B cell (primary cell): ENCODE measurements around the gene CLSTN2. TPM values are rescaled to one million over a fixed set of nuclear protein-coding genes. Genes with fewer than 3 reads are reported as not detected.

ENCODE experiments used
- ATAC-seq: fragments of 200-7000 bp; cut with Tn5 transposase; one replicate; pipeline ENCODE4 v1.10.0; 2021; ENCODE audit warnings: low read depth, mild to moderate bottlenecking, moderate number of reproducible peaks, moderate library complexity
- CTCF ChIA-PET: fragments of 350-600 bp; sonication (Branson Sonifier 250); formaldehyde crosslinking; loops from one replicate; lab custom pipeline; 2021; ENCODE audit warnings: antibody characterized with exemption, inconsistent platforms; lab: Charles Lee
- POLR2A ChIA-PET: fragments of 350-600 bp; sonication (Branson Sonifier 250); formaldehyde crosslinking; loops from one replicate; lab custom pipeline; 2021; ENCODE audit warnings: antibody characterized with exemption; lab: Charles Lee
- DNase-seq: peaks from one replicate; pipeline ENCODE4 v3.0.0; 2013
- H2AFZ ChIP-seq: 2 replicates; pipeline ENCODE4 v1.6.1; 2012; ENCODE audit warnings: mild to moderate bottlenecking, low read depth, low read length; ENCODE audit not compliant: insufficient read depth, poor library complexity, severe bottlenecking
- H3K27ac ChIP-seq, 2 donors: 1 replicate in 1 of 2; 2 replicates in 1 of 2; pipeline ENCODE4 v1.5.1; 2012 to 2013; ENCODE audit warnings: low read length in 2 of 2, mild to moderate bottlenecking in 2 of 2, moderate library complexity in 1 of 2
- H3K27me3 ChIP-seq, 4 experiments: fragments of 200-600 bp in 1 of 4; sonication (generic) in 1 of 4; replicated peaks in 1 of 4; 1 replicate in 2 of 4; 2 replicates in 2 of 4; pipeline versions ENCODE4 v1.6.1 to v1.7.0; 2013 to 2016; ENCODE audit warnings: low read length in 3 of 4, mild to moderate bottlenecking in 2 of 4, mixed read lengths in 1 of 4, moderate library complexity in 1 of 4; ENCODE audit not compliant: insufficient read depth in 4 of 4, control insufficient read depth in 3 of 4; ENCODE audit errors: control extremely low read depth in 1 of 4
- H3K36me3 ChIP-seq, 2 experiments: replicated peaks in 1 of 2; 1 replicate in 1 of 2; 2 replicates in 1 of 2; pipeline versions ENCODE4 v1.6.1 to v1.7.1; 2013; ENCODE audit warnings: low read length in 1 of 2; ENCODE audit not compliant: insufficient read depth in 2 of 2, control insufficient read depth in 1 of 2; ENCODE audit errors: control extremely low read depth in 1 of 2, extremely low read depth in 1 of 2
- H3K4me1 ChIP-seq, 2 donors: fragments of 200-600 bp in 1 of 2; sonication (generic) in 1 of 2; 1 replicate in 1 of 2; 2 replicates in 1 of 2; pipeline versions ENCODE4 v1.5.1 to v1.6.1; 2013 to 2017; ENCODE audit warnings: low read length in 2 of 2; ENCODE audit not compliant: control insufficient read depth in 2 of 2, insufficient read depth in 2 of 2
- H3K4me2 ChIP-seq: replicated peaks from 2 replicates; pipeline ENCODE3; 2012; ENCODE audit warnings: mild to moderate bottlenecking, low read depth, low read length; ENCODE audit not compliant: poor library complexity, severe bottlenecking
- H3K4me3 ChIP-seq, 5 experiments: fragments of 200-600 bp in 1 of 5; sonication (generic) in 1 of 5; 1 replicate in 3 of 5; 2 replicates in 2 of 5; pipeline versions ENCODE4 v1.5.1 to v1.7.0; 2011 to 2016; ENCODE audit warnings: low read length in 4 of 5, mild to moderate bottlenecking in 4 of 5, low read depth in 2 of 5, control low read depth in 1 of 5, moderate library complexity in 1 of 5; ENCODE audit not compliant: insufficient read depth in 1 of 5; ENCODE audit errors: control extremely low read depth in 1 of 5, extremely low read depth in 1 of 5
- H3K79me2 ChIP-seq: fragments of 200-600 bp; sonication (generic); one replicate; pipeline ENCODE4 v1.6.0; 2016; ENCODE audit warnings: low read length; ENCODE audit not compliant: control insufficient read depth, insufficient read depth
- H3K9ac ChIP-seq: fragments of 200-600 bp; sonication (generic); 2 replicates; pipeline ENCODE4 v1.6.1; 2017; ENCODE audit warnings: mild to moderate bottlenecking, low read length, moderate library complexity
- H3K9me3 ChIP-seq, 3 donors: one replicate each; pipeline versions ENCODE4 v1.6.1 to v1.7.1; 2013; ENCODE audit warnings: low read length in 2 of 3; ENCODE audit not compliant: control insufficient read depth in 2 of 3, insufficient read depth in 1 of 3; ENCODE audit errors: control extremely low read depth in 1 of 3
- H4K20me1 ChIP-seq: 2 replicates; pipeline ENCODE4 v1.6.0; 2012; ENCODE audit warnings: mild to moderate bottlenecking, low read length; ENCODE audit not compliant: insufficient read depth, control insufficient read depth, poor library complexity, severe bottlenecking
- H3K27ac Mint-ChIP-seq: one replicate; pipeline ENCODE4 v1.8.0; 2021; ENCODE audit warnings: mixed read lengths
- H3K27me3 Mint-ChIP-seq: one replicate; pipeline ENCODE4 v1.8.0; 2021; ENCODE audit warnings: mixed read lengths
- H3K4me1 Mint-ChIP-seq: one replicate; pipeline ENCODE4 v1.8.0; 2021; ENCODE audit warnings: mixed read lengths
- H3K4me3 Mint-ChIP-seq: one replicate; pipeline ENCODE4 v1.8.0; 2021; ENCODE audit warnings: mixed read lengths
- H3K9me3 Mint-ChIP-seq: one replicate; pipeline ENCODE4 v1.8.0; 2022; ENCODE audit warnings: mixed read lengths; ENCODE audit not compliant: insufficient read depth
- EZH2 ChIP-seq: IDR thresholded peaks from 2 replicates; pipeline ENCODE4 v1.6.1; 2012; ENCODE audit warnings: borderline replicate concordance, low read depth, mild to moderate bottlenecking, moderate library complexity, low read length; ENCODE audit not compliant: insufficient read depth, poor library complexity, severe bottlenecking
- WGBS: methylation state at CpG from one replicate; pipeline ENCODE4 v1.1.5; 2013; ENCODE audit warnings: missing lambda C conversion rate; ENCODE audit not compliant: insufficient coverage; 5-methylcytosine and 5-hydroxymethylcytosine counted together
- intact Hi-C: fragments of 100-400 bp; cut with micrococcal nuclease; formaldehyde crosslinking; loops from one replicate; pipeline ENCODE4 v1.10.0; 2022
- polyA plus RNA-seq: library from polyadenylated mRNA; depleted of rRNA; stranded (reverse); fragments of >200 nt; gene quantifications from 2 replicates; pipeline ENCODE4 v1.2.3, GENCODE V29; 2012
- total RNA-seq, 2 donors: library from RNA; stranded (reverse); fragments of 120-200 nt in 1 of 2; gene quantifications; 1 replicate in 1 of 2; 2 replicates in 1 of 2; pipeline versions ENCODE4 v1.2.3 to v1.2.4, GENCODE V29; 2013 to 2022
- TF ChIP-seq, protein P1 (sequence below): fragments of 200-600 bp; IDR thresholded peaks from one replicate; pipeline ENCODE4 v1.8.0; 2022; ENCODE audit warnings: antibody characterized with exemption, mild to moderate bottlenecking

CLSTN2 gene
- total and polyA plus RNA-seq, 2 donors (not counting 1 experiment from before 2014, with no cell fraction given) = not detected

DNA sequence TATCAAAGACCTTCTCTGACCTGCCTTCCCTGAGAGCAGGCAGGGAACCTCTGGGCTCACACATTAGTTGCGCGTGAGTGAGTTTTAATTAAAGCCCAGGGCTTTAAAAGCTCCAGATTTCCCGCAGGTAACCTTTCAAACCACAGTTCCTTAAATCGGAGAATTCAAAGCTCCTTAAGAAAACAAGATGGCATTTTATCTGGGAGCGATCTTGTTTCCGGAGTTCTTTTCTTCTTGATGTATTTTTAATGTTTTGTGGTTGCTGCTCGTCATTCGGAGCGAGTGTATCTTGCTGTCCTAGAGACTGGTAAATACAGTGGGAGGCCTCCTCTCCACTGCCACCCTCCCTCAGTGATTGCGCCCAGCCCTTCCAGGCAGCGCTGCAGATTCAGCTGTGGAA is 284.3 kb downstream of the CLSTN2 start:
- Mint-ChIP-seq H3K27ac (no peak overlapping the region), H3K27me3 (peaks cover 4% of the 10 kb centered on the region), H3K4me1 (no peaks in the 10 kb centered on the region), H3K4me3 (no peak overlapping the region), H3K9me3 (no peaks in the 10 kb centered on the region)
- POLR2A ChIA-PET = no interaction called here
- no peaks in the 10 kb centered on the region for H4K20me1 ChIP-seq
- H3K4me2 ChIP-seq = no peak overlapping the region
- ATAC-seq = no peak
- no peaks in the 10 kb centered on the region for H3K79me2 ChIP-seq
- DNase-seq = no peak
- intact Hi-C loops = no loop called here
- no peak for TF ChIP-seq EZH2
- TF ChIP-seq, protein P1, sequence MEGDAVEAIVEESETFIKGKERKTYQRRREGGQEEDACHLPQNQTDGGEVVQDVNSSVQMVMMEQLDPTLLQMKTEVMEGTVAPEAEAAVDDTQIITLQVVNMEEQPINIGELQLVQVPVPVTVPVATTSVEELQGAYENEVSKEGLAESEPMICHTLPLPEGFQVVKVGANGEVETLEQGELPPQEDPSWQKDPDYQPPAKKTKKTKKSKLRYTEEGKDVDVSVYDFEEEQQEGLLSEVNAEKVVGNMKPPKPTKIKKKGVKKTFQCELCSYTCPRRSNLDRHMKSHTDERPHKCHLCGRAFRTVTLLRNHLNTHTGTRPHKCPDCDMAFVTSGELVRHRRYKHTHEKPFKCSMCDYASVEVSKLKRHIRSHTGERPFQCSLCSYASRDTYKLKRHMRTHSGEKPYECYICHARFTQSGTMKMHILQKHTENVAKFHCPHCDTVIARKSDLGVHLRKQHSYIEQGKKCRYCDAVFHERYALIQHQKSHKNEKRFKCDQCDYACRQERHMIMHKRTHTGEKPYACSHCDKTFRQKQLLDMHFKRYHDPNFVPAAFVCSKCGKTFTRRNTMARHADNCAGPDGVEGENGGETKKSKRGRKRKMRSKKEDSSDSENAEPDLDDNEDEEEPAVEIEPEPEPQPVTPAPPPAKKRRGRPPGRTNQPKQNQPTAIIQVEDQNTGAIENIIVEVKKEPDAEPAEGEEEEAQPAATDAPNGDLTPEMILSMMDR = no peak
- WGBS = 92% methylated on average over 5 of the region's 11 CpGs
- H3K27me3 ChIP-seq = no peaks in the 10 kb centered on the region
- no peak overlapping the region for H3K27ac ChIP-seq
- H3K4me1 ChIP-seq = no peaks in the 10 kb centered on the region
- no peaks in the 10 kb centered on the region for H3K9me3 ChIP-seq
- no peak overlapping the region for H3K4me3 ChIP-seq
- CTCF ChIA-PET = no interaction called here
- no peak overlapping the region for H3K9ac ChIP-seq
- no peaks in the 10 kb centered on the region for H3K36me3 ChIP-seq
- no peak overlapping the region for H2AFZ ChIP-seq

- Histone ChIP-seq H3K27me3 (no peaks in the 10 kb centered on the region), H3K9me3 (no peaks in the 10 kb centered on the region), H3K4me1 (no peaks in the 10 kb centered on the region), H3K27ac (no peak overlapping the region), H3K79me2 (no peaks in the 10 kb centered on the region), H3K36me3 (no peaks in the 10 kb centered on the region), H4K20me1 (no peaks in the 10 kb centered on the region), H3K4me2 (no peak overlapping the region), H3K9ac (no peak overlapping the region), H3K4me3 (no peak overlapping the region), H2AFZ (no peak overlapping the region)
- Mint-ChIP-seq H3K27ac (no peak overlapping the region), H3K9me3 (no peaks in the 10 kb centered on the region), H3K4me1 (no peaks in the 10 kb centered on the region), H3K4me3 (no peak overlapping the region), H3K27me3 (peaks cover 4% of the 10 kb centered on the region)
- 79% methylated on average over 2 of the region's 2 CpGs for WGBS
- intact Hi-C loops = no loop called here
- ChIA-PET CTCF (interaction anchor here (0.6 kb wide), 1 partner anchor 1115 kb away, joined by 3 read pairs; no protein-coding TSS in a partner anchor), POLR2A (no interaction called here)
- DNase-seq (no peak), ATAC-seq (no peak)
- no peak for TF ChIP-seq EZH2
- TF ChIP-seq, protein P1 = no peak
Measured at GRCh38 chr3:140219923-140220452, 285.0 kb downstream of the CLSTN2 start.
